SK-N-MC (cell line): ENCODE data around the gene MRPL42.

Source experiments
- EZH2 ChIP-seq: fragments of 200-600 bp; sonication (generic); IDR thresholded peaks from one replicate; pipeline ENCODE4 v1.6.1; 2017; ENCODE audit warnings: antibody characterized with exemption
- FOXP2 ChIP-seq: optimal IDR thresholded peaks from 2 replicates; pipeline ENCODE3; 2011; ENCODE audit warnings: mild to moderate bottlenecking, moderate library complexity; ENCODE audit not compliant: insufficient read depth; ENCODE audit errors: extremely low read length, control extremely low read depth
- POLR2AphosphoS5 ChIP-seq: IDR thresholded peaks from 2 replicates; pipeline ENCODE4 v1.6.1; 2012; ENCODE audit warnings: mild to moderate bottlenecking, low read depth, low read length, borderline replicate concordance

DNA sequence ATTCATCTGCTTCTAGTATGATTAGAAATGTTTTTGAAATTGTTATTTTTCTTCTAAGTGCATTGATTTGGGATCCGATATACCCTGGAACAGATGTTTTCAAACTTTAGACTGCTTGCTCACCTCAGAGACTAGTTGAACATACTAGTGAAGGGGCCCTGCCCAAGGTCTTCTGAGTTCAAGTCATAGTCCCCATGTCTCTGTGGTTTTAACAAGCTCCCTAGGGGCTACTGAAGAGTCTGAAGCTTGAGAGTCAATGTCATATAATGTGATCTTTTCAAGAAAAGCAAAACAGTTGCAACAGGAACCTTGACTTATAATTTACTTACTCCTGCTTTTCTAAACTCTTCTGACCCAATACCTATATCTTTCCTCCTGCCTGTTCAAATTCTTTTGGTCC, 18.0 kb upstream of the MRPL42 start:
- TF ChIP-seq POLR2AphosphoS5 (no peak), EZH2 (no peak), FOXP2 (no peak)
